ENCODE data around the gene DCAF8L2. TPM values are rescaled to one million over a fixed set of nuclear protein-coding genes. Genes with fewer than 3 reads are reported as not detected.
"Not testable (repeated sequence)": the region's sequence is repeated elsewhere in the genome, so short reads cannot be mapped to it uniquely, and the experiment has no call there.

Gene DCAF8L2
- total RNA-seq (2014; rRNA removed; shearing (Covaris generic); ENCODE audit: low replicate concordance) = not detected in 2 replicates

DNA sequence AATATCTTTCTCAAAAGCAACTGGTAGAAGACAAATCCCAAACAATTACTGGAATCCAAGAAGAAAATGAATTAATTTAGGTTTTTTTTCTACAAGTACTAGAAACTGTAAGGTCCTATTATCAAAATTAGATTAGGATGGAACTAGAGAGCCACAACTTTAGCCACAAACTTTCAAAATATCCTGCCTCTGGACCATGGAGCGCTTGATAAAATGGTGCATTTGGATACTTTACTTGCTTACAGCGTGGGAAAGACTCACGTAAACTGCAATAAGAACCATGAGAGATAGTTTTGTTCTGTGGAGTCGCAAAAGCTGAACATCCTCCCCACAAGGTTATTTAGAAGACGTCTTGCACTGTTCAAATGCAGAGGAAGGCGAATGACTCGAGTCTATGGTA is at the start of gene DCAF8L2:
DCAF8L2 (plus strand) TSS at position 301 of the 400 bp plus-strand sequence. CDS start 156,552 bp downstream, outside the sequence.
- no peak within 1 kb of the TSS for H3K27ac ChIP-seq (ENCODE audit: low read length)
- DNase-seq = no peak
- no peaks in the 10 kb centered on the region for H3K9me2 ChIP-seq (replicated peaks; ENCODE audit: insufficient read depth, low read length)
- no peak within 1 kb of the TSS for H3K9ac ChIP-seq (ENCODE audit: low read length)
- H3K4me1 ChIP-seq (ENCODE audit: low read length) = no peaks in the 10 kb centered on the region
- no peak within 1 kb of the TSS for H3K4me3 ChIP-seq (ENCODE audit: low read length)
- no peaks in the 10 kb centered on the region for H3K27me3 ChIP-seq (ENCODE audit: low read length)
- peaks cover 16% of the 10 kb centered on the region for H3K9me3 ChIP-seq (ENCODE audit: low read length)
- H3K4me2 ChIP-seq (ENCODE audit: low read depth, low read length, poor library complexity, severe bottlenecking) = no peak within 1 kb of the TSS
- no peaks in the 10 kb centered on the region for H3K36me3 ChIP-seq (ENCODE audit: insufficient read depth, low read length)
- no peak within 1 kb of the TSS for H2AFZ ChIP-seq (ENCODE audit: low read length)
- no peaks in the 10 kb centered on the region for H3K79me2 ChIP-seq (ENCODE audit: low read length)
- H4K20me1 ChIP-seq (ENCODE audit: insufficient read depth, low read depth, low read length) = no peaks in the 10 kb centered on the region

DNA sequence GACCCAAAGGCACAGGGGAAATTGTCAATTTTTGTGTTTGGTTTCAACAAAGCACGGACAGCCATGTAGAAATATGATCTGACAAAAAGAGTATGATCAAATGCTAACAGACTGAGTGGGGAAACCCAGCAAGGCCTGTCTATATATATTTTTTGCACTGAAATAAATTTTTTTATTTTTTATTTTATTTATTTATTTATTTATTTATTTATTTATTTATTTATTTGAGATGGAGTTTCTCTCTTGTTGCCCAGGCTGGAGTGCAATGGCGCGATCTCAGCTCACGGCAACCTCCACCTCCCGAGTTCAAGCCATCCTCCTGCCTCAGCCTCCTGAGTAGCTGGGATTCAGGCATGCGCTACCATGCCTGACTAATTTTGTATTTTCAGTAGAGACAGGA is 49.0 kb upstream of the DCAF8L2 start:
- not testable (repeated sequence) for H3K4me2 ChIP-seq (ENCODE audit: low read depth, low read length, poor library complexity, severe bottlenecking); H3K4me1 ChIP-seq (ENCODE audit: low read length); H3K27me3 ChIP-seq (ENCODE audit: low read length); H3K4me3 ChIP-seq (ENCODE audit: low read length); H4K20me1 ChIP-seq (ENCODE audit: insufficient read depth, low read depth, low read length); DNase-seq; H3K79me2 ChIP-seq (ENCODE audit: low read length); H3K27ac ChIP-seq (ENCODE audit: low read length); H3K9me2 ChIP-seq (replicated peaks; ENCODE audit: insufficient read depth, low read length); H3K36me3 ChIP-seq (ENCODE audit: insufficient read depth, low read length); H2AFZ ChIP-seq (ENCODE audit: low read length); H3K9me3 ChIP-seq (ENCODE audit: low read length); H3K9ac ChIP-seq (ENCODE audit: low read length)

DNA sequence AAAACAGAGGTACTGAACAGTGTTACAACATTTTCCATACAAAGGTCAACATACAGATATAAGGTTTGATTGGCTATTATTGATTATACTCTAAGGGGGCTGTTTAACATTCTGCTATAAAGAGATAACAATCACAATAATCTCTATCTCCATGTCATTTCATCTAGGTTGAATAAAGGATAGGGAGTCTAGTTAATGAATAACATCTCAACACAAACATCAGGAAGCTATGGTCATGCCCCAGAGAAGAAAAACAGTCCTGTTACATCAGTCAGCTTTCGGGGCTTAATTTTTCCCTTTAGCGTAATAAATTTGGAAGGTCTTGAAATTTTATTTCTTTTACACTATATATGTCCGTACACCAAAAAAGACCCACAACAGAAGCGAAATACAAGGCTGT is 41.5 kb upstream of the DCAF8L2 start:
- Histone ChIP-seq H3K27me3 (ENCODE audit: low read length) (no peaks in the 10 kb centered on the region), H3K4me1 (ENCODE audit: low read length) (no peaks in the 10 kb centered on the region), H3K9me3 (ENCODE audit: low read length) (peaks cover 17% of the 10 kb centered on the region; the same call in 1 of the 2 replicates), H3K79me2 (ENCODE audit: low read length) (no peaks in the 10 kb centered on the region), H3K9me2 (replicated peaks; ENCODE audit: insufficient read depth, low read length) (no peaks in the 10 kb centered on the region), H3K27ac (ENCODE audit: low read length) (no peak overlapping the region), H2AFZ (ENCODE audit: low read length) (no peak overlapping the region), H4K20me1 (ENCODE audit: insufficient read depth, low read depth, low read length) (no peaks in the 10 kb centered on the region), H3K36me3 (ENCODE audit: insufficient read depth, low read length) (no peaks in the 10 kb centered on the region), H3K4me3 (ENCODE audit: low read length) (no peak overlapping the region), H3K9ac (ENCODE audit: low read length) (no peak overlapping the region), H3K4me2 (ENCODE audit: low read depth, low read length, poor library complexity, severe bottlenecking) (no peak overlapping the region)
- DNase-seq = no peak

DNA sequence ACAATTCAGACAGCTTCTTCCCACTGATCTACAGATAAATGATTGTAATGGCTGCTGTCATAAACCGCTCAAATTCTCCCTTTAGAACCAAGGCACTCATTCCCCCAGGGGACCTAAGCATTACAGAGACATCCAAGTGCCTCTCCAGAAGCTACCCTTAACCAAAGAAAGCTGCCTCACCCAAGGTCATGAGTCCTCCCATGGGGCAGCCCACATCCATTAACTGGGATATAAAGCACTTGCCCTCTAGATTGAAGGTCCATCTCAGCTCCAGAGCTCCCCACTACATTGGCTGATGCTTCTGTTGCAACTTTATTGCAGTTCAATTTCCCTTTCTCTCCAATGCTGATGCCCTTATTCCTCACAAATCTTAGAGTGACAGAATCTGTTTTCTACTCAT is 40.5 kb upstream of the DCAF8L2 start:
- Histone ChIP-seq H3K9me2 (replicated peaks; ENCODE audit: insufficient read depth, low read length) (no peaks in the 10 kb centered on the region), H4K20me1 (ENCODE audit: insufficient read depth, low read depth, low read length) (no peaks in the 10 kb centered on the region), H3K79me2 (ENCODE audit: low read length) (no peaks in the 10 kb centered on the region), H3K9ac (ENCODE audit: low read length) (no peak overlapping the region), H3K4me3 (ENCODE audit: low read length) (no peak overlapping the region), H3K4me2 (ENCODE audit: low read depth, low read length, poor library complexity, severe bottlenecking) (no peak overlapping the region), H3K9me3 (ENCODE audit: low read length) (peaks cover 16% of the 10 kb centered on the region; the same call in 1 of the 2 replicates), H3K27ac (ENCODE audit: low read length) (no peak overlapping the region), H3K4me1 (ENCODE audit: low read length) (no peaks in the 10 kb centered on the region), H2AFZ (ENCODE audit: low read length) (no peak overlapping the region), H3K27me3 (ENCODE audit: low read length) (no peaks in the 10 kb centered on the region), H3K36me3 (ENCODE audit: insufficient read depth, low read length) (no peaks in the 10 kb centered on the region)
- no peak for DNase-seq

DNA sequence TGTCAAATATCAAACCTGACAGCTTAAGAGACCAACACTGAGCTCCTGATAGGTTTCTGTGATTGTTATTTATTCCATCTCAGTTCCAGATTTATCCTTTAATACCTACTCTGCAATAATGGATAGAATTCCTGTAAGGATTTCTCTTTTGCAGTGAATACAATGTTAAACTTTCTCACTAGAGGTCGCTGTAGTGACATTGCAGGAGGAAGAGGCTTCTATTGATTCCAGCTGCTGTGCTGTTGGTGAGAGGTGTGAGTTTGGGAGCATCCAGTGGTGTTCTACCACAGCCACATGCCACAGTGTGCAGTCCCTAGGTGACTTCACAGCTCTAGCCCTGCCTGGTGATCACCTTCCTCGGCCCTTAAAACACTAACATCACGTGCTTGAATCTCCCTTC is 34.6 kb upstream of the DCAF8L2 start:
- peak; percentile 72 for DNase-seq
- H3K36me3 ChIP-seq (ENCODE audit: insufficient read depth, low read length) = no peaks in the 10 kb centered on the region
- no peak overlapping the region for H2AFZ ChIP-seq (ENCODE audit: low read length)

DNA sequence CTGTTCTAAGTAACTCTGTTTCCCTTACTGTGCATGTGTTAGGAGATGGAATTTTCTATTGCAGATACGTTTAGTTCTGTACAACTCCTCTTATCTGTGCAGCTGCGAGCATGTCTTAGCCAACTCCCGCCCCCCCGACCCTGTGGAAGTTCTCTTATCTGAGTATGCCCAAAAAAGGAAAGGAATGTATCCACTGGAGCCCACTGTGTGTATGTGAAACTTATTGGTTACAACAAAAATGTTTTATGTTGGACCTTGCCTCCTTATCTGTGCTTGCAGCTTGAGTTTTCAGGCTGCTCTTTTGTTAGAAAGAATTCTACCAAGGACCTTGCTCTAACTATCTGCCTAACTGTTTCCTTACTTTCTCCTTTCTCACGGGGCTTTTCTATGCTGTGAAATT is 24.2 kb upstream of the DCAF8L2 start:
- Histone ChIP-seq H3K9ac (ENCODE audit: low read length) (no peak overlapping the region), H3K4me2 (ENCODE audit: low read depth, low read length, poor library complexity, severe bottlenecking) (no peak overlapping the region), H2AFZ (ENCODE audit: low read length) (no peak overlapping the region), H3K9me2 (replicated peaks; ENCODE audit: insufficient read depth, low read length) (no peaks in the 10 kb centered on the region), H3K79me2 (ENCODE audit: low read length) (no peaks in the 10 kb centered on the region), H3K4me3 (ENCODE audit: low read length) (no peak overlapping the region), H3K27me3 (ENCODE audit: low read length) (no peaks in the 10 kb centered on the region), H3K4me1 (ENCODE audit: low read length) (no peaks in the 10 kb centered on the region), H3K36me3 (ENCODE audit: insufficient read depth, low read length) (no peaks in the 10 kb centered on the region), H3K9me3 (ENCODE audit: low read length) (peaks cover 7% of the 10 kb centered on the region; the same call in 1 of the 2 replicates), H3K27ac (ENCODE audit: low read length) (no peak overlapping the region), H4K20me1 (ENCODE audit: insufficient read depth, low read depth, low read length) (no peaks in the 10 kb centered on the region)
- no peak for DNase-seq

More for the DNA sequence above, 34.6 kb upstream of the DCAF8L2 start:
- H4K20me1 ChIP-seq (ENCODE audit: insufficient read depth, low read depth, low read length) = no peaks in the 10 kb centered on the region
- no peak overlapping the region for H3K4me2 ChIP-seq (ENCODE audit: low read depth, low read length, poor library complexity, severe bottlenecking)
- H3K79me2 ChIP-seq (ENCODE audit: low read length) = no peaks in the 10 kb centered on the region
- H3K27ac ChIP-seq (ENCODE audit: low read length) = no peak overlapping the region
- no peaks in the 10 kb centered on the region for H3K9me2 ChIP-seq (replicated peaks; ENCODE audit: insufficient read depth, low read length)
- H3K9ac ChIP-seq (ENCODE audit: low read length) = no peak overlapping the region
- H3K27me3 ChIP-seq (ENCODE audit: low read length) = no peaks in the 10 kb centered on the region
- no peaks in the 10 kb centered on the region for H3K4me1 ChIP-seq (ENCODE audit: low read length)
- no peak overlapping the region for H3K4me3 ChIP-seq (ENCODE audit: low read length)
- peaks cover 15% of the 10 kb centered on the region for H3K9me3 ChIP-seq (ENCODE audit: low read length)

DNA sequence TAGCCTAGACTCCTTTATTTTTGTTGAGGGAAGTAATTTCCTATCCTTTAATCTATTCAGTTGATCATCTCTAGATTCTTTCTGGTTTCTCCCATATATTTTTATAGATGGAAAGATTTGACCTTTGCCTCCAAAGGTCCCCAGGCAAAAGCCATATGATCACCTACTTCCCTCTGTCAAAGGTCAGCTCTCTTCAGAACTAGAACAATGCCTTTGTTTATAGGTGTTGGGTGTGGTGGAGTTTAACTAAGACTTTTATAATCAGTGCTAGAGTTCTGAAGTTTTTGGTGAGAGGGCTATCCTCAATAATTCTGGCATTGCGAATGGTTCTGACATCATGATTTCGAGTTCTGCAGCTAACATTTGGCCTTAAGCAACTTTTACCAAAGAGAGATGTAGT is 19.0 kb upstream of the DCAF8L2 start:
- H3K4me1 ChIP-seq (ENCODE audit: low read length) = no peaks in the 10 kb centered on the region
- no peak overlapping the region for H3K27ac ChIP-seq (ENCODE audit: low read length)
- no peak overlapping the region for H3K4me3 ChIP-seq (ENCODE audit: low read length)
- no peak overlapping the region for H3K9ac ChIP-seq (ENCODE audit: low read length)
- H3K9me2 ChIP-seq (replicated peaks; ENCODE audit: insufficient read depth, low read length) = no peaks in the 10 kb centered on the region
- no peak for DNase-seq
- no peak overlapping the region for H2AFZ ChIP-seq (ENCODE audit: low read length)
- no peaks in the 10 kb centered on the region for H4K20me1 ChIP-seq (ENCODE audit: insufficient read depth, low read depth, low read length)
- H3K4me2 ChIP-seq (ENCODE audit: low read depth, low read length, poor library complexity, severe bottlenecking) = no peak overlapping the region
- peaks cover 11% of the 10 kb centered on the region for H3K9me3 ChIP-seq (ENCODE audit: low read length)
- H3K36me3 ChIP-seq (ENCODE audit: insufficient read depth, low read length) = no peaks in the 10 kb centered on the region
- H3K27me3 ChIP-seq (ENCODE audit: low read length) = no peaks in the 10 kb centered on the region
- no peaks in the 10 kb centered on the region for H3K79me2 ChIP-seq (ENCODE audit: low read length)

DNA sequence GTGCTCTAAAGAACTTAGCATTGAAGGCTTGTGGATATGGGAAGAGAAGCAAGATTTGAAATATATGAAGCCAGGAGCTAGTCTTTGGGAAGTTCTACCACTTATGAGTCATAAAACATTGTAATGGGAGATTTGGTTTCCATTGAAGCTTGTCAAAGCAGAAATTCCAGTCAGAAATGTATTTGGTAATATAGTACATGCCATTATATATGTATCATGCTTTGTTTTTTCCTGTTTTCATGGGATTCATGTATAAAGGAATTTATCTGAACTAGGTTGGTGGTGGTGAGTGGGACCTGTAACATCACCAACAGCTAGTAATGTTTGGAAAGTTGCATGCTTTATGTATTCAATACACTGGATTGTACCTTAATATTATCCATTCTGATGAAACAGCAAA is 14.6 kb upstream of the DCAF8L2 start:
- H3K79me2 ChIP-seq (ENCODE audit: low read length) = no peaks in the 10 kb centered on the region
- H3K27me3 ChIP-seq (ENCODE audit: low read length) = no peaks in the 10 kb centered on the region
- no peaks in the 10 kb centered on the region for H4K20me1 ChIP-seq (ENCODE audit: insufficient read depth, low read depth, low read length)
- DNase-seq = no peak
- H3K4me1 ChIP-seq (ENCODE audit: low read length) = no peaks in the 10 kb centered on the region
- H3K4me2 ChIP-seq (ENCODE audit: low read depth, low read length, poor library complexity, severe bottlenecking) = no peak overlapping the region
- peaks cover 9% of the 10 kb centered on the region; the same call in 1 of the 2 replicates for H3K9me3 ChIP-seq (ENCODE audit: low read length)
- H3K36me3 ChIP-seq (ENCODE audit: insufficient read depth, low read length) = no peaks in the 10 kb centered on the region
- no peak overlapping the region for H2AFZ ChIP-seq (ENCODE audit: low read length)
- no peak overlapping the region for H3K9ac ChIP-seq (ENCODE audit: low read length)
- H3K9me2 ChIP-seq (replicated peaks; ENCODE audit: insufficient read depth, low read length) = no peaks in the 10 kb centered on the region
- H3K27ac ChIP-seq (ENCODE audit: low read length) = no peak overlapping the region
- H3K4me3 ChIP-seq (ENCODE audit: low read length) = no peak overlapping the region

DNA sequence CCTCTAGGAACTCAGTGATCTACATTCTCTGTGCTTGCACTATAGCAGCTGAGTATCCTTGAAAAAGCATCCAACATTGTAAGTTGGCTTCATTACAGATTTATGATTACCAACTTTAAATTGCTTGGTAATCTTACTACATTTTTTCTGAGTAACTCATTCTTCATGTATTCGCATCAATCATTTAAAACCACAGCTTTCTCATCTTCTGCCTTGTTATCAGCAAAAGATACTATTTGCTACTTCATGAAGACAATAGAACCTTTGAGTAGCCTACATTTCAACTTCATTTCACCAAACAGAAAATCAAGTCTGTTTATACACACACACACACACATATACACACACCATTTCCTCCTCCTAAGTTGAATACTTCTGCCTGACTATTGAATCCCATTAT is 6.2 kb upstream of the DCAF8L2 start:
- Histone ChIP-seq H3K4me3 (ENCODE audit: low read length) (no peak overlapping the region), H3K27ac (ENCODE audit: low read length) (no peak overlapping the region), H3K9me3 (ENCODE audit: low read length) (peaks cover 13% of the 10 kb centered on the region), H3K9ac (ENCODE audit: low read length) (no peak overlapping the region), H4K20me1 (ENCODE audit: insufficient read depth, low read depth, low read length) (no peaks in the 10 kb centered on the region), H2AFZ (ENCODE audit: low read length) (no peak overlapping the region), H3K4me2 (ENCODE audit: low read depth, low read length, poor library complexity, severe bottlenecking) (no peak overlapping the region), H3K9me2 (replicated peaks; ENCODE audit: insufficient read depth, low read length) (no peaks in the 10 kb centered on the region), H3K27me3 (ENCODE audit: low read length) (no peaks in the 10 kb centered on the region), H3K36me3 (ENCODE audit: insufficient read depth, low read length) (no peaks in the 10 kb centered on the region), H3K79me2 (ENCODE audit: low read length) (no peaks in the 10 kb centered on the region), H3K4me1 (ENCODE audit: low read length) (no peaks in the 10 kb centered on the region)
- DNase-seq = no peak
